ENCODE results near the gene WSCD1. TPM values are rescaled to one million over a fixed set of nuclear protein-coding genes. Genes with fewer than 3 reads are reported as not detected.

The WSCD1 gene
- total and polyA plus RNA-seq, 8 donors = 2.9 to 6.7 (median 4.4) TPM

- H3K4me1 ChIP-seq = no peaks in the 10 kb centered on the region
- intact Hi-C loops (cut with DNase I) = no loop called here
- DNase-seq (no peak), ATAC-seq (no peak)
- TF ChIP-seq CTCF (IDR thresholded peaks at IDR 0.05) = no peak
- no peaks in the 10 kb centered on the region for H3K27me3 ChIP-seq
- no peaks in the 10 kb centered on the region for H3K36me3 ChIP-seq
- H3K27ac ChIP-seq = no peak overlapping the region
- no peak overlapping the region for H3K4me3 ChIP-seq
- H3K9me3 ChIP-seq = no peaks in the 10 kb centered on the region
These were observed 23.2 kb upstream of the WSCD1 start for GRCh38 chr17:6046931-6047330.

- H3K4me1 ChIP-seq = no peaks in the 10 kb centered on the region
- no peak for TF ChIP-seq CTCF (IDR thresholded peaks at IDR 0.05)
- H3K9me3 ChIP-seq = no peaks in the 10 kb centered on the region
- DNase-seq (no peak), ATAC-seq (no peak)
- no peak overlapping the region for H3K4me3 ChIP-seq
- intact Hi-C loops (cut with DNase I) = no loop called here
- H3K27ac ChIP-seq = no peak overlapping the region
- peaks cover 0 to 6% of the 10 kb centered on the region in 2 donors for H3K27me3 ChIP-seq
- H3K36me3 ChIP-seq = no peaks in the 10 kb centered on the region
These were observed 22.2 kb upstream of the WSCD1 start for GRCh38 chr17:6047966-6048365.

- Histone ChIP-seq H3K27ac (no peak overlapping the region), H3K4me3 (no peak overlapping the region), H3K9me3 (no peaks in the 10 kb centered on the region), H3K27me3 (peaks cover 0 to 7% of the 10 kb centered on the region in 2 donors), H3K36me3 (no peaks in the 10 kb centered on the region), H3K4me1 (no peaks in the 10 kb centered on the region)
- ATAC-seq (no peak), DNase-seq (no peak)
- intact Hi-C loops (cut with DNase I) = no loop called here
- no peak for TF ChIP-seq CTCF (IDR thresholded peaks at IDR 0.05)
These were observed 21.7 kb upstream of the WSCD1 start for GRCh38 chr17:6048486-6048885.

- Histone ChIP-seq H3K36me3 (no peaks in the 10 kb centered on the region), H3K9me3 (no peaks in the 10 kb centered on the region), H3K27me3 (peaks cover 0 to 32% of the 10 kb centered on the region in 2 donors), H3K4me1 (no peaks in the 10 kb centered on the region), H3K27ac (no peak overlapping the region), H3K4me3 (no peak overlapping the region)
- ATAC-seq = no peak
- TF ChIP-seq CTCF (IDR thresholded peaks at IDR 0.05) = no peak
- intact Hi-C loops (cut with DNase I) = no loop called here
- no peak for DNase-seq
These were observed 17.3 kb upstream of the WSCD1 start for GRCh38 chr17:6052926-6053325.

- H3K27me3 ChIP-seq = peaks cover 0 to 39% of the 10 kb centered on the region in 2 donors
- no peaks in the 10 kb centered on the region for H3K4me1 ChIP-seq
- intact Hi-C loops (cut with DNase I) = no loop called here
- ATAC-seq (no peak), DNase-seq (no peak)
- H3K9me3 ChIP-seq = no peaks in the 10 kb centered on the region
- H3K27ac ChIP-seq = no peak overlapping the region
- TF ChIP-seq CTCF (IDR thresholded peaks at IDR 0.05) = no peak
- H3K4me3 ChIP-seq = no peak overlapping the region
- no peaks in the 10 kb centered on the region for H3K36me3 ChIP-seq
These were observed 15.8 kb upstream of the WSCD1 start for GRCh38 chr17:6054372-6054771.
